GM12875 (cell line): Measurements from ENCODE around the gene SOSTDC1.
"Not testable (repeated sequence)": the region's sequence is repeated elsewhere in the genome, so short reads cannot be mapped to it uniquely, and the experiment has no call there.

Experiments used
- H3K4me3 ChIP-seq: one replicate; pipeline ENCODE4 v1.5.1; 2011; ENCODE audit warnings: low read depth, low read length, control low read depth
- CTCF ChIP-seq: IDR thresholded peaks from 2 replicates; pipeline ENCODE4 v1.5.1; 2011; ENCODE audit warnings: low read depth, mild to moderate bottlenecking, control low read depth, inconsistent platforms, low read length, moderate library complexity, borderline replicate concordance; ENCODE audit not compliant: insufficient read depth

Gene SOSTDC1

GRCh38 chr7:16465469-16466361 is at the start of gene SOSTDC1:
Gene SOSTDC1, minus strand, starts transcription at chr7:16465738. Its CDS starts 70 bp downstream, at chr7:16465668.
- H3K4me3 ChIP-seq: no peak within 1 kb of the TSS
- TF ChIP-seq CTCF: no peak

GRCh38 chr7:16514729-16515128 is 49.2 kb upstream of the SOSTDC1 start:
- H3K4me3 ChIP-seq: no peak overlapping the region
- TF ChIP-seq CTCF: no peak

- no peak overlapping the region for H3K4me3 ChIP-seq
- TF ChIP-seq CTCF: no peak
Observed at GRCh38 chr7:16514271-16514670, 48.7 kb upstream of the SOSTDC1 start.

- no peak overlapping the region for H3K4me3 ChIP-seq
- TF ChIP-seq CTCF: no peak
Observed at GRCh38 chr7:16512097-16512496, 46.6 kb upstream of the SOSTDC1 start.

- no peak for TF ChIP-seq CTCF
Observed at GRCh38 chr7:16511314-16511713, 45.8 kb upstream of the SOSTDC1 start.

GRCh38 chr7:16509829-16510228 is 44.3 kb upstream of the SOSTDC1 start:
- TF ChIP-seq CTCF: no peak
- H3K4me3 ChIP-seq: no peak overlapping the region

More at GRCh38 chr7:16511314-16511713, 45.8 kb upstream of the SOSTDC1 start:
- H3K4me3 ChIP-seq: no peak overlapping the region

- not testable (repeated sequence) for H3K4me3 ChIP-seq
Observed at GRCh38 chr7:16506422-16506821, 40.9 kb upstream of the SOSTDC1 start.
